MM.1S (cell line): ENCODE data around the gene DGLUCY.

Experiments
- CTCF ChIP-seq: fragments of 300-600 bp; sonication (generic); IDR thresholded peaks from 2 replicates; pipeline ENCODE4 v1.5.1; 2016; ENCODE audit warnings: antibody characterized with exemption, low read length, mixed read lengths
- EZH2 ChIP-seq: fragments of 300-600 bp; sonication (generic); optimal IDR thresholded peaks from 2 replicates; pipeline ENCODE3; 2017; ENCODE audit warnings: low read depth, mild to moderate bottlenecking, antibody characterized with exemption, low read length, mixed read lengths
- EZH2phosphoT487 ChIP-seq: fragments of 300-600 bp; sonication (generic); IDR thresholded peaks from 2 replicates; pipeline ENCODE4 v1.6.1; 2018; ENCODE audit warnings: antibody characterized with exemption, low read length

GRCh38 chr14:91273273-91273884, 159.5 kb downstream of the DGLUCY start:
- TF ChIP-seq CTCF = no peak
- no peak for TF ChIP-seq EZH2
- no peak for TF ChIP-seq EZH2phosphoT487
